CD4-positive, alpha-beta T cell (primary cell): ENCODE data around the gene TEX48. TPM values are rescaled to one million over a fixed set of nuclear protein-coding genes. Genes with fewer than 3 reads are reported as not detected.

Source experiments
- ATAC-seq: fragments of 200-7000 bp; cut with Tn5 transposase; one replicate; pipeline ENCODE4 v1.10.0; 2022; ENCODE audit warnings: mild to moderate bottlenecking; ENCODE audit not compliant: poor library complexity
- CTCF ChIA-PET: fragments of 350-600 bp; sonication (Branson Sonifier 250); formaldehyde crosslinking; loops from one replicate; lab custom pipeline; 2021; ENCODE audit warnings: antibody characterized with exemption, inconsistent platforms; lab: Charles Lee
- POLR2A ChIA-PET: fragments of 350-600 bp; sonication (Branson Sonifier 250); formaldehyde crosslinking; loops from one replicate; lab custom pipeline; 2021; ENCODE audit warnings: antibody characterized with exemption, inconsistent platforms; lab: Charles Lee
- DNase-seq, 14 experiments: peaks; one replicate each; pipeline ENCODE4 v3.0.0-alpha.2; 2013 to 2020; ENCODE audit warnings: mixed read lengths in 2 of 14
- H3K27ac ChIP-seq, 2 donors: one replicate each; pipeline versions ENCODE4 v1.5.1 to v1.7.0; 2013; ENCODE audit warnings: low read length in 2 of 2, low read depth in 1 of 2, mild to moderate bottlenecking in 1 of 2
- H3K27me3 ChIP-seq, 2 experiments: 1 replicate in 1 of 2; 2 replicates in 1 of 2; pipeline versions ENCODE4 v1.6.1 to v1.7.0; 2013; ENCODE audit warnings: low read length in 2 of 2, control low read depth in 1 of 2, mild to moderate bottlenecking in 1 of 2, moderate library complexity in 1 of 2; ENCODE audit not compliant: insufficient read depth in 2 of 2, control insufficient read depth in 1 of 2
- H3K36me3 ChIP-seq: one replicate; pipeline ENCODE4 v1.6.1; 2013; ENCODE audit warnings: low read length, control low read depth; ENCODE audit not compliant: insufficient read depth
- H3K4me1 ChIP-seq: one replicate; pipeline ENCODE4 v1.6.1; 2013; ENCODE audit warnings: low read length, control low read depth; ENCODE audit not compliant: insufficient read depth
- H3K4me3 ChIP-seq: one replicate; pipeline ENCODE4 v1.5.1; 2013; ENCODE audit warnings: mild to moderate bottlenecking, low read length, moderate library complexity
- H3K9me3 ChIP-seq, 2 experiments: 1 replicate in 1 of 2; 2 replicates in 1 of 2; pipeline versions ENCODE4 v1.6.1 to v1.7.0; 2013; ENCODE audit warnings: low read length in 2 of 2, mild to moderate bottlenecking in 2 of 2, control low read depth in 1 of 2, moderate library complexity in 1 of 2; ENCODE audit not compliant: control insufficient read depth in 1 of 2, insufficient read depth in 1 of 2
- H3K27ac Mint-ChIP-seq: one replicate; pipeline ENCODE4 v1.8.0; 2020; ENCODE audit warnings: mixed read lengths
- H3K27me3 Mint-ChIP-seq: one replicate; pipeline ENCODE4 v1.8.0; 2021; ENCODE audit warnings: mixed read lengths
- H3K36me3 Mint-ChIP-seq: one replicate; pipeline ENCODE4 v1.8.0; 2021; ENCODE audit warnings: low read depth, mixed read lengths
- H3K4me1 Mint-ChIP-seq: one replicate; pipeline ENCODE4 v1.8.0; 2021; ENCODE audit warnings: low read depth, mixed read lengths
- H3K4me3 Mint-ChIP-seq: one replicate; pipeline ENCODE4 v1.8.0; 2020; ENCODE audit warnings: mild to moderate bottlenecking, mixed read lengths
- H3K9me3 Mint-ChIP-seq: one replicate; pipeline ENCODE4 v1.8.0; 2020; ENCODE audit warnings: mixed read lengths
- intact Hi-C, 2 experiments: fragments of 100-400 bp; cut with DNase I in 1 of 2; cut with micrococcal nuclease in 1 of 2; formaldehyde crosslinking; loops; one replicate each; pipeline versions ENCODE4 v1.15.1 to v1.9.0; 2023 to 2025; cut with DNase I, micrococcal nuclease
- total RNA-seq, 174 experiments: library from RNA in 2 of 174; stranded (reverse) in 2 of 174; gene quantifications; one replicate each; pipeline ENCODE4 v1.2.3 and lab custom pipeline; 2021 to 2026
- TF ChIP-seq, protein P1 (sequence below): fragments of 200-600 bp; IDR thresholded peaks from one replicate; pipeline ENCODE4 v1.8.0; 2022; ENCODE audit warnings: antibody characterized with exemption, mild to moderate bottlenecking

TEX48 gene
- total RNA-seq, 2 experiments from 2014 or later = not detected

DNA sequence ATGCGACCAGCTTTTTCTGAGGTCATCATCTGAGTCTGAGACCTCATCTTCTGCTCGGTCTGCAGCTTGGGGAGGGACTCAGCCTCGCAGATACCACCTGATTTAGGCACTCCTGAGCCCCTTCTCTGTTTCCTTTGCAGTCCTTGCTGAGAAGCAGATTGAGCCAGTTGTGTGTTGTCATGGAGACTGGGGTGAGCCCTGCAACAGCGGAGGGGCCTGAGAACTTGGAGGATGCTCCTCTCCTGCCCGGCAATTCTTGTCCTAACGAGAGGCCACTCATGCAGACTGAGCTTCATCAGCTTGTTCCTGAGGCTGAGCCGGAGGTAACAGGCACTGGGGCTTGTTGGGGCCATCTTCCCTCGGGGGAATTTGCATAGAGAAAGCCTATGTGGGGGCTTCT lies 43.6 kb downstream of the TEX48 start:
- ChIA-PET POLR2A (no interaction called here), CTCF (interaction anchor here (2.5 kb wide), 1 partner anchor 15 kb away, joined by 9 read pairs; no protein-coding TSS in a partner anchor)
- Mint-ChIP-seq H3K9me3 (no peaks in the 10 kb centered on the region), H3K36me3 (peaks cover 76% of the 10 kb centered on the region), H3K4me3 (no peak overlapping the region), H3K4me1 (no peaks in the 10 kb centered on the region), H3K27me3 (no peaks in the 10 kb centered on the region), H3K27ac (no peak overlapping the region)
- Histone ChIP-seq H3K9me3 (no peaks in the 10 kb centered on the region), H3K27ac (no peak overlapping the region), H3K27me3 (no peaks in the 10 kb centered on the region), H3K4me3 (no peak overlapping the region), H3K4me1 (no peaks in the 10 kb centered on the region), H3K36me3 (peaks cover 36% of the 10 kb centered on the region)
- intact Hi-C loops = no loop called here
- no peak for ATAC-seq
- TF ChIP-seq, protein P1, sequence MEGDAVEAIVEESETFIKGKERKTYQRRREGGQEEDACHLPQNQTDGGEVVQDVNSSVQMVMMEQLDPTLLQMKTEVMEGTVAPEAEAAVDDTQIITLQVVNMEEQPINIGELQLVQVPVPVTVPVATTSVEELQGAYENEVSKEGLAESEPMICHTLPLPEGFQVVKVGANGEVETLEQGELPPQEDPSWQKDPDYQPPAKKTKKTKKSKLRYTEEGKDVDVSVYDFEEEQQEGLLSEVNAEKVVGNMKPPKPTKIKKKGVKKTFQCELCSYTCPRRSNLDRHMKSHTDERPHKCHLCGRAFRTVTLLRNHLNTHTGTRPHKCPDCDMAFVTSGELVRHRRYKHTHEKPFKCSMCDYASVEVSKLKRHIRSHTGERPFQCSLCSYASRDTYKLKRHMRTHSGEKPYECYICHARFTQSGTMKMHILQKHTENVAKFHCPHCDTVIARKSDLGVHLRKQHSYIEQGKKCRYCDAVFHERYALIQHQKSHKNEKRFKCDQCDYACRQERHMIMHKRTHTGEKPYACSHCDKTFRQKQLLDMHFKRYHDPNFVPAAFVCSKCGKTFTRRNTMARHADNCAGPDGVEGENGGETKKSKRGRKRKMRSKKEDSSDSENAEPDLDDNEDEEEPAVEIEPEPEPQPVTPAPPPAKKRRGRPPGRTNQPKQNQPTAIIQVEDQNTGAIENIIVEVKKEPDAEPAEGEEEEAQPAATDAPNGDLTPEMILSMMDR = no peak
- DNase-seq = no peak

DNA sequence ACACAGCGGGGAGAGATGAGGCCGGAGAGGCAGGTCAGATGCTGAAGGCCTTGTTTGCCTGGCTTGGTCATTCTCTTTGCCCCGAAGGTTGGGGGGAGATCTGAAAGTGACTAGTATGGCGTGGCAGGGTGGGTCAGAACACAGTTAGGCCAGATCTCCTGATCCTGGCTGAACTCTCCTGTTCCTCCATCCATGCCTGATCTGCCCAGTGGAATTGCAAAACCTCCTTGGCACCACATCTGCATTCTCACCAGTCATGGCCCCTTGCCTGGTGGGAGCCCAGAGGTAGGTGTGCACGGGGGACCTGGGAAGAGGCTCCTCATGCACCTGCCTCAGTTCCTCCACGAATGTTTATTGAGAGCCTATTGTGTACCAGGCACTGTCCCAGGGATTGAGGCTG lies 47.6 kb downstream of the TEX48 start:
- ChIA-PET POLR2A (interaction anchor here (0.6 kb wide), 1 partner anchor 42 kb away, joined by 3 read pairs; no protein-coding TSS in a partner anchor), CTCF (no interaction called here)
- intact Hi-C loops = no loop called here
- H3K4me3 Mint-ChIP-seq = no peak overlapping the region
- H3K36me3 ChIP-seq = peaks cover 58% of the 10 kb centered on the region
- no peaks in the 10 kb centered on the region for H3K9me3 ChIP-seq
- no peak for DNase-seq
- TF ChIP-seq, protein P1 = no peak
- no peaks in the 10 kb centered on the region for H3K27me3 ChIP-seq
- H3K9me3 Mint-ChIP-seq = no peaks in the 10 kb centered on the region
- H3K4me1 ChIP-seq = no peaks in the 10 kb centered on the region
- H3K4me3 ChIP-seq = no peak overlapping the region
- no peaks in the 10 kb centered on the region for H3K4me1 Mint-ChIP-seq
- ATAC-seq = no peak
- H3K27ac ChIP-seq = no peak overlapping the region
- H3K27ac Mint-ChIP-seq = no peak overlapping the region
- no peaks in the 10 kb centered on the region for H3K27me3 Mint-ChIP-seq
- peaks cover 85% of the 10 kb centered on the region for H3K36me3 Mint-ChIP-seq

DNA sequence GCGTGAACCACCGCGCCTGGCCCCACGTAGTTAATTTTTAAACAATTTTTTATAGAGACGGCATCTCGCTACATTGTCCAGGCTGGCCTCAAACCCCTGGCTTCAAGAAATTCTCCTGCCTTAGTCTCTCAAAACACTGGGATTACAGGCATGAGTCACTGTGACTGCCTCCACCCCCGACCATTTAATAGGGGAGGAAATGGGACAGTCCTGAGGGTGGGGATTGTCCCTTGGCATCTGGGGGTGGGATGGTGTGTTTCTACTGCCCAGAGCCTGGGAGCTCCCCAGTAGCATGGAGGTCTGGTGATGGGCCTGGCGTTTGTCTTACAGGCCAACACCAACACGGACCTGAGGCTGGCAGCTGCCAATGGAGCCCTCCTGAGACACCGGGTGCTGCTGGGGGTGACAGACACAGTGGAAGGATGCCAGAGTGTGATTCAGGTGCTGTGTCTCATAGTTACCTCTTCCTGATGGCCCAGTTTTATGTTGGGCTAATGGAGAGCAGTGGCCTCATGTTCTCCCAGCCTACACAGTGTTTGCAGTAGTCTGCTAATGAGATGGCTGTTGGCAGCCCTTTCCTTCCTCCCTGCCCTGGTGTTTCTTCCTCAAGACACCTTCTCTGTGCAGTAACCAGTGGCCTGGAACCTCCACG lies 48.4 kb downstream of the TEX48 start:
- H3K4me1 ChIP-seq = no peaks in the 10 kb centered on the region
- intact Hi-C loops = no loop called here
- H3K9me3 Mint-ChIP-seq = no peaks in the 10 kb centered on the region
- H3K27ac Mint-ChIP-seq = no peak overlapping the region
- H3K4me3 Mint-ChIP-seq = no peak overlapping the region
- no peak overlapping the region for H3K27ac ChIP-seq
- TF ChIP-seq, protein P1 = no peak
- peaks cover 58% of the 10 kb centered on the region for H3K36me3 ChIP-seq
- H3K36me3 Mint-ChIP-seq = peaks cover 85% of the 10 kb centered on the region
- no peaks in the 10 kb centered on the region for H3K4me1 Mint-ChIP-seq
- no peak overlapping the region for H3K4me3 ChIP-seq
- DNase-seq (no peak), ATAC-seq (no peak)
- POLR2A ChIA-PET = interaction anchor here (0.6 kb wide), 1 partner anchor 41 kb away, joined by 3 read pairs; no protein-coding TSS in a partner anchor
- H3K27me3 ChIP-seq = no peaks in the 10 kb centered on the region
- H3K9me3 ChIP-seq = no peaks in the 10 kb centered on the region
- no peaks in the 10 kb centered on the region for H3K27me3 Mint-ChIP-seq
- CTCF ChIA-PET = no interaction called here
